ENCODE data around the gene EPB41. TPM values are rescaled to one million over a fixed set of nuclear protein-coding genes. Genes with fewer than 3 reads are reported as not detected.

Gene EPB41
- total and polyA plus RNA-seq, 2 experiments from 2014 or later, result 26.8 to 112 TPM

- no peak overlapping the region for H3K27ac Mint-ChIP-seq
- no peak for DNase-seq (ENCODE audit: low spot score)
- H3K4me1 Mint-ChIP-seq, result peaks cover 5% of the 10 kb centered on the region; the same call in 2 of the 3 replicates
These were observed 20.3 kb downstream of the EPB41 start for GRCh38 chr1:28934676-28935075.

More at GRCh38 chr1:28934676-28935075, 20.3 kb downstream of the EPB41 start:
- Histone ChIP-seq H3K79me2 (replicated peaks; ENCODE audit: insufficient read depth) (peaks cover 86% of the 10 kb centered on the region), H3K4me2 (no peak overlapping the region), H2AFZ (no peak overlapping the region), H3K9me2 (ENCODE audit: insufficient read depth) (no peaks in the 10 kb centered on the region), H3K4me1 (ENCODE audit: insufficient read depth) (no peaks in the 10 kb centered on the region), H3F3A (replicated peaks; ENCODE audit: low read depth) (no peaks in the 10 kb centered on the region), H4K20me1 (replicated peaks; ENCODE audit: insufficient read depth) (peaks cover 16% of the 10 kb centered on the region), H3K4me3 (no peak overlapping the region), H3K27me3 (ENCODE audit: insufficient read depth) (no peaks in the 10 kb centered on the region), H3K27ac (ENCODE audit: low read depth) (no peak overlapping the region), H3K36me3 (ENCODE audit: insufficient read depth) (no peaks in the 10 kb centered on the region)
- no peak overlapping the region for H3K4me3 Mint-ChIP-seq
- no peaks in the 10 kb centered on the region for H3K36me3 Mint-ChIP-seq (ENCODE audit: low read depth)
- no peak for ATAC-seq
- peaks cover 3% of the 10 kb centered on the region for H3K27me3 Mint-ChIP-seq (ENCODE audit: insufficient read depth, low read depth, poor library complexity)
- H3K9me3 Mint-ChIP-seq, result no peaks in the 10 kb centered on the region
- TF ChIP-seq POLR2AphosphoS5 (IDR thresholded peaks at IDR 0.05; ENCODE audit: low read depth) (no peak), EZH2phosphoT487 (IDR thresholded peaks at IDR 0.05; ENCODE audit: unreplicated experiment) (no peak), EZH2 (IDR thresholded peaks at IDR 0.05; ENCODE audit: low read depth, unreplicated experiment) (no peak), STAT1 (IDR thresholded peaks at IDR 0.05; ENCODE audit: unreplicated experiment) (no peak), CTCF (conservative IDR thresholded peaks at IDR 0.05; ENCODE audit: low read depth in 2 of 2) (no peak), NANOG (IDR thresholded peaks at IDR 0.05; ENCODE audit: borderline replicate concordance) (no peak), ZNF331 (CRISPR knock-in tag; IDR thresholded peaks at IDR 0.05; ENCODE audit: low read depth) (no peak), CREB1 (CRISPR knock-in tag; IDR thresholded peaks at IDR 0.05; ENCODE audit: low read depth) (no peak), ZNF114 (CRISPR knock-in tag; IDR thresholded peaks at IDR 0.05) (no peak), JUNB (IDR thresholded peaks at IDR 0.05; ENCODE audit: unreplicated experiment) (no peak)
- TF ChIP-seq, protein P1, sequence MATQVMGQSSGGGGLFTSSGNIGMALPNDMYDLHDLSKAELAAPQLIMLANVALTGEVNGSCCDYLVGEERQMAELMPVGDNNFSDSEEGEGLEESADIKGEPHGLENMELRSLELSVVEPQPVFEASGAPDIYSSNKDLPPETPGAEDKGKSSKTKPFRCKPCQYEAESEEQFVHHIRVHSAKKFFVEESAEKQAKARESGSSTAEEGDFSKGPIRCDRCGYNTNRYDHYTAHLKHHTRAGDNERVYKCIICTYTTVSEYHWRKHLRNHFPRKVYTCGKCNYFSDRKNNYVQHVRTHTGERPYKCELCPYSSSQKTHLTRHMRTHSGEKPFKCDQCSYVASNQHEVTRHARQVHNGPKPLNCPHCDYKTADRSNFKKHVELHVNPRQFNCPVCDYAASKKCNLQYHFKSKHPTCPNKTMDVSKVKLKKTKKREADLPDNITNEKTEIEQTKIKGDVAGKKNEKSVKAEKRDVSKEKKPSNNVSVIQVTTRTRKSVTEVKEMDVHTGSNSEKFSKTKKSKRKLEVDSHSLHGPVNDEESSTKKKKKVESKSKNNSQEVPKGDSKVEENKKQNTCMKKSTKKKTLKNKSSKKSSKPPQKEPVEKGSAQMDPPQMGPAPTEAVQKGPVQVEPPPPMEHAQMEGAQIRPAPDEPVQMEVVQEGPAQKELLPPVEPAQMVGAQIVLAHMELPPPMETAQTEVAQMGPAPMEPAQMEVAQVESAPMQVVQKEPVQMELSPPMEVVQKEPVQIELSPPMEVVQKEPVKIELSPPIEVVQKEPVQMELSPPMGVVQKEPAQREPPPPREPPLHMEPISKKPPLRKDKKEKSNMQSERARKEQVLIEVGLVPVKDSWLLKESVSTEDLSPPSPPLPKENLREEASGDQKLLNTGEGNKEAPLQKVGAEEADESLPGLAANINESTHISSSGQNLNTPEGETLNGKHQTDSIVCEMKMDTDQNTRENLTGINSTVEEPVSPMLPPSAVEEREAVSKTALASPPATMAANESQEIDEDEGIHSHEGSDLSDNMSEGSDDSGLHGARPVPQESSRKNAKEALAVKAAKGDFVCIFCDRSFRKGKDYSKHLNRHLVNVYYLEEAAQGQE (IDR thresholded peaks at IDR 0.05; ENCODE audit: unreplicated experiment), result no peak
- TF ChIP-seq, protein P2, sequence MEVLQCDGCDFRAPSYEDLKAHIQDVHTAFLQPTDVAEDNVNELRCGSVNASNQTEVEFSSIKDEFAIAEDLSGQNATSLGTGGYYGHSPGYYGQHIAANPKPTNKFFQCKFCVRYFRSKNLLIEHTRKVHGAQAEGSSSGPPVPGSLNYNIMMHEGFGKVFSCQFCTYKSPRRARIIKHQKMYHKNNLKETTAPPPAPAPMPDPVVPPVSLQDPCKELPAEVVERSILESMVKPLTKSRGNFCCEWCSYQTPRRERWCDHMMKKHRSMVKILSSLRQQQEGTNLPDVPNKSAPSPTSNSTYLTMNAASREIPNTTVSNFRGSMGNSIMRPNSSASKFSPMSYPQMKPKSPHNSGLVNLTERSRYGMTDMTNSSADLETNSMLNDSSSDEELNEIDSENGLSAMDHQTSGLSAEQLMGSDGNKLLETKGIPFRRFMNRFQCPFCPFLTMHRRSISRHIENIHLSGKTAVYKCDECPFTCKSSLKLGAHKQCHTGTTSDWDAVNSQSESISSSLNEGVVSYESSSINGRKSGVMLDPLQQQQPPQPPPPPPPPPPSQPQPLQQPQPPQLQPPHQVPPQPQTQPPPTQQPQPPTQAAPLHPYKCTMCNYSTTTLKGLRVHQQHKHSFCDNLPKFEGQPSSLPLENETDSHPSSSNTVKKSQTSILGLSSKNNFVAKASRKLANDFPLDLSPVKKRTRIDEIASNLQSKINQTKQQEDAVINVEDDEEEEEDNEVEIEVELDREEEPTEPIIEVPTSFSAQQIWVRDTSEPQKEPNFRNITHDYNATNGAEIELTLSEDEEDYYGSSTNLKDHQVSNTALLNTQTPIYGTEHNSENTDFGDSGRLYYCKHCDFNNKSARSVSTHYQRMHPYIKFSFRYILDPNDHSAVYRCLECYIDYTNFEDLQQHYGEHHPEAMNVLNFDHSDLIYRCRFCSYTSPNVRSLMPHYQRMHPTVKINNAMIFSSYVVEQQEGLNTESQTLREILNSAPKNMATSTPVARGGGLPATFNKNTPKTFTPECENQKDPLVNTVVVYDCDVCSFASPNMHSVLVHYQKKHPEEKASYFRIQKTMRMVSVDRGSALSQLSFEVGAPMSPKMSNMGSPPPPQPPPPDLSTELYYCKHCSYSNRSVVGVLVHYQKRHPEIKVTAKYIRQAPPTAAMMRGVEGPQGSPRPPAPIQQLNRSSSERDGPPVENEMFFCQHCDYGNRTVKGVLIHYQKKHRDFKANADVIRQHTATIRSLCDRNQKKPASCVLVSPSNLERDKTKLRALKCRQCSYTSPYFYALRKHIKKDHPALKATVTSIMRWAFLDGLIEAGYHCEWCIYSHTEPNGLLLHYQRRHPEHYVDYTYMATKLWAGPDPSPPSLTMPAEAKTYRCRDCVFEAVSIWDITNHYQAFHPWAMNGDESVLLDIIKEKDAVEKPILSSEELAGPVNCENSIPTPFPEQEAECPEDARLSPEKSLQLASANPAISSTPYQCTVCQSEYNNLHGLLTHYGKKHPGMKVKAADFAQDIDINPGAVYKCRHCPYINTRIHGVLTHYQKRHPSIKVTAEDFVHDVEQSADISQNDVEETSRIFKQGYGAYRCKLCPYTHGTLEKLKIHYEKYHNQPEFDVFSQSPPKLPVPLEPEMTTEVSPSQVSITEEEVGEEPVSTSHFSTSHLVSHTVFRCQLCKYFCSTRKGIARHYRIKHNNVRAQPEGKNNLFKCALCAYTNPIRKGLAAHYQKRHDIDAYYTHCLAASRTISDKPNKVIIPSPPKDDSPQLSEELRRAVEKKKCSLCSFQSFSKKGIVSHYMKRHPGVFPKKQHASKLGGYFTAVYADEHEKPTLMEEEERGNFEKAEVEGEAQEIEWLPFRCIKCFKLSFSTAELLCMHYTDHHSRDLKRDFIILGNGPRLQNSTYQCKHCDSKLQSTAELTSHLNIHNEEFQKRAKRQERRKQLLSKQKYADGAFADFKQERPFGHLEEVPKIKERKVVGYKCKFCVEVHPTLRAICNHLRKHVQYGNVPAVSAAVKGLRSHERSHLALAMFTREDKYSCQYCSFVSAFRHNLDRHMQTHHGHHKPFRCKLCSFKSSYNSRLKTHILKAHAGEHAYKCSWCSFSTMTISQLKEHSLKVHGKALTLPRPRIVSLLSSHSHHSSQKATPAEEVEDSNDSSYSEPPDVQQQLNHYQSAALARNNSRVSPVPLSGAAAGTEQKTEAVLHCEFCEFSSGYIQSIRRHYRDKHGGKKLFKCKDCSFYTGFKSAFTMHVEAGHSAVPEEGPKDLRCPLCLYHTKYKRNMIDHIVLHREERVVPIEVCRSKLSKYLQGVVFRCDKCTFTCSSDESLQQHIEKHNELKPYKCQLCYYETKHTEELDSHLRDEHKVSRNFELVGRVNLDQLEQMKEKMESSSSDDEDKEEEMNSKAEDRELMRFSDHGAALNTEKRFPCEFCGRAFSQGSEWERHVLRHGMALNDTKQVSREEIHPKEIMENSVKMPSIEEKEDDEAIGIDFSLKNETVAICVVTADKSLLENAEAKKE (CRISPR knock-in tag; IDR thresholded peaks at IDR 0.05), result no peak
- TF ChIP-seq, protein P3, sequence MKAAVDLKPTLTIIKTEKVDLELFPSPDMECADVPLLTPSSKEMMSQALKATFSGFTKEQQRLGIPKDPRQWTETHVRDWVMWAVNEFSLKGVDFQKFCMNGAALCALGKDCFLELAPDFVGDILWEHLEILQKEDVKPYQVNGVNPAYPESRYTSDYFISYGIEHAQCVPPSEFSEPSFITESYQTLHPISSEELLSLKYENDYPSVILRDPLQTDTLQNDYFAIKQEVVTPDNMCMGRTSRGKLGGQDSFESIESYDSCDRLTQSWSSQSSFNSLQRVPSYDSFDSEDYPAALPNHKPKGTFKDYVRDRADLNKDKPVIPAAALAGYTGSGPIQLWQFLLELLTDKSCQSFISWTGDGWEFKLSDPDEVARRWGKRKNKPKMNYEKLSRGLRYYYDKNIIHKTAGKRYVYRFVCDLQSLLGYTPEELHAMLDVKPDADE (IDR thresholded peaks at IDR 0.05), result no peak
